ENCODE measurements around the gene AIPL1. TPM values are rescaled to one million over a fixed set of nuclear protein-coding genes. Genes with fewer than 3 reads are reported as not detected.

AIPL1 gene
- total RNA-seq, 1 donor from 2014 or later = 0.76 TPM

DNA sequence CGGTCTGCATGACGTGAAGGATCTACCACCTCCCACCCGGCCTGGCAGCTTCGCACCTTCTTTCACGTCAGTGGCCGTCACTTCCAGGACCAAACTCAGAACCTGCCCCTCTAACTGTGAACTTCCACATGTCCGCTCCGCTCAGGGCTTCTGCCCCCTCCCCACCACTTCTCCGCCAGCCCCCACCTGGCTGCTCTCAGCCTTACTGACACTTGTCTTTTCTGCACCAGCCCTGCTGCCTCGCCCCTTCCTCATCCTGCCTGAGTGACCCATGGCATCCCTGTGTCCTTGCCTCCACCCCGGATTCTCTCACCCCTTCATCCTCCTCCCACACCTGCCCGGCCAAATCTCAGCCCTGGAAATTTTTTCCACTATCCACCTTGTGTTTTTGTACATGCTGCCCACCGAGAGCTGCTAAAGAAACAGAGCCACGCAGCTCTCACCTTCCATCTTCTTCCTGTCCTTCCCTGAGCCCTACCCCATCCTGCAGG, 23.6 kb upstream of the AIPL1 start:
- peaks cover 5% of the 10 kb centered on the region for H3K36me3 Mint-ChIP-seq (ENCODE audit: unreplicated experiment)
- TF ChIP-seq, protein P1, sequence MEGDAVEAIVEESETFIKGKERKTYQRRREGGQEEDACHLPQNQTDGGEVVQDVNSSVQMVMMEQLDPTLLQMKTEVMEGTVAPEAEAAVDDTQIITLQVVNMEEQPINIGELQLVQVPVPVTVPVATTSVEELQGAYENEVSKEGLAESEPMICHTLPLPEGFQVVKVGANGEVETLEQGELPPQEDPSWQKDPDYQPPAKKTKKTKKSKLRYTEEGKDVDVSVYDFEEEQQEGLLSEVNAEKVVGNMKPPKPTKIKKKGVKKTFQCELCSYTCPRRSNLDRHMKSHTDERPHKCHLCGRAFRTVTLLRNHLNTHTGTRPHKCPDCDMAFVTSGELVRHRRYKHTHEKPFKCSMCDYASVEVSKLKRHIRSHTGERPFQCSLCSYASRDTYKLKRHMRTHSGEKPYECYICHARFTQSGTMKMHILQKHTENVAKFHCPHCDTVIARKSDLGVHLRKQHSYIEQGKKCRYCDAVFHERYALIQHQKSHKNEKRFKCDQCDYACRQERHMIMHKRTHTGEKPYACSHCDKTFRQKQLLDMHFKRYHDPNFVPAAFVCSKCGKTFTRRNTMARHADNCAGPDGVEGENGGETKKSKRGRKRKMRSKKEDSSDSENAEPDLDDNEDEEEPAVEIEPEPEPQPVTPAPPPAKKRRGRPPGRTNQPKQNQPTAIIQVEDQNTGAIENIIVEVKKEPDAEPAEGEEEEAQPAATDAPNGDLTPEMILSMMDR (IDR thresholded peaks at IDR 0.05; ENCODE audit: partially characterized antibody, unreplicated experiment) = no peak
- peaks cover 5% of the 10 kb centered on the region for H3K27me3 Mint-ChIP-seq (ENCODE audit: unreplicated experiment)
- H3K27ac Mint-ChIP-seq (ENCODE audit: unreplicated experiment) = no peak overlapping the region
- H3K4me3 Mint-ChIP-seq (ENCODE audit: unreplicated experiment) = no peak overlapping the region
- peaks cover 12% of the 10 kb centered on the region for H3K4me1 Mint-ChIP-seq (ENCODE audit: low read depth, unreplicated experiment)
- peaks cover 11% of the 10 kb centered on the region for H3K9me3 Mint-ChIP-seq (ENCODE audit: unreplicated experiment)
- DNase-seq = no peak

DNA sequence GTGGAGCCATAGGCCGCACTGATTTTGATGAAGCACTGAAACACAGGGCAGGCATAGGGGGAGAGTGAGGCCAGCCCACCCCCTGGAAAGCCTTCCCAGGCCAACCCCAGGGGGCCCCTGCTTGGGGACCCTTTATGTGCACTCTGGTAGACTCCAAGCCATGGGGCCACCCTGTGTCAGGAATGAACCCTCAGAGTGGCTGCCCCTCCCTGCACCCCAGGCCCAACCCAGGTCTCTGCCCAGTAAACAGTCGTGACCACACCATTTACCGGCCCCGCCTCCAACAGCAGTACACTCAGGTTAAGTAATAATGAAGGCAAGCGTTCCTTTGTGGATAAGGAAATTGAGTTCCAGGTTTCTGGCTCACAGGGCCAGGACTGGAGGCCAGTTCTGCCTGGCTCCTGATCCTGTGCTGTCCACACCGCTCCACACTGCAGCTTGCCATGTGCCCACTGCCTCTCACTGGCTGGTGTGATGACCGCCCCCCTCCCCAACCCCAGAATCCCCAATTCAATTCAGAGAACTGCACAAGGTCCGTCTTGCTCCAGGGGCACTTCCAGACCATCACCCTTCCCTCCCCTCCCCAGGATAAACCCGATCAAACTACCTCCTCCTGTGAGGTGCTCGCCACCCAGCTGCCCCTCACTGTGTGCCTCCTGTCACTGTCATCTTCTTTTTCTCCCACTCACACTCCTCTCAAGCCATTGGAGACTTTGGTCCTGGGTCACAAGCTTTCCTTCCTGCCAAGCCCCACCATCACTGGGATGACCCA, 23.0 kb upstream of the AIPL1 start:
- Mint-ChIP-seq H3K27me3 (ENCODE audit: unreplicated experiment) (peaks cover 9% of the 10 kb centered on the region), H3K27ac (ENCODE audit: unreplicated experiment) (no peak overlapping the region), H3K4me3 (ENCODE audit: unreplicated experiment) (no peak overlapping the region), H3K9me3 (ENCODE audit: unreplicated experiment) (peaks cover 11% of the 10 kb centered on the region), H3K4me1 (ENCODE audit: low read depth, unreplicated experiment) (peaks cover 19% of the 10 kb centered on the region), H3K36me3 (ENCODE audit: unreplicated experiment) (peaks cover 5% of the 10 kb centered on the region)
- DNase-seq = no peak
- TF ChIP-seq, protein P1 (IDR thresholded peaks at IDR 0.05; ENCODE audit: partially characterized antibody, unreplicated experiment) = no peak

DNA sequence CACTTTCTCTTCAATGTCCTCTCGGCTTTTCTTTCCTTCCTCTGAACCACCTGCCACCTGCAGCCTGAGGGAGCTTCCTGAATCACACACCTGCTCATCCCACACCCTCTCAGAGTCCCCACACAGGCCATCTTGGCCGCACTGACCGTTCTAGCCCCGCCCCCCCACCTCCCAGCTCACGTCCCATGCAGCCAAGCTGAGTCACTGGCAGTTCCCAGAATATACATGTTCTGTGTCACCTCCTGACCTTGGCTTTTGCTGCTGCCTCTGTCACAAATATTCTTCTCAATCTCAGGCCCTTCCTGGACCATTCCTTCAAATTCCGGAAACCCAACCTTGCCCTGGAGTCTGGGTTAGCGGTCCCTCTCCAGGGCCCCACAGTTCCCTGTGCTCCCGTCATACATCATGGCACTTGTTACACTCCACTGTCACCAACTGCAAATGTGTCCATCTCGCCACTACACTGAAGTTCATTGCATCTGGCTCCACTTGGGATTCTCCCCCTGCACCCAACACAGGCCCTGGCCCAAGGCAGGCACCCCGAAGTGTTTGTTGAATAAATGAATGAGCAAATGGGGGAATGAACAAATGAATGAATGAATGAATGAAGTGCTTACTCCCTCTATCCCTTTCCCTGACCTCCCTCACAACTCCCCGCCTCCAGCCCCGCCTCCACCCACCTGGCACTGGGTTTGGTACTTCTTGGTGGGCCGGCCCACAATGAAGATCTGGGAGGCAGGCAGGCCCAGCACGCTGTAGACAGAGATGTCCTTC, 22.2 kb upstream of the AIPL1 start:
- peaks cover 23% of the 10 kb centered on the region for H3K4me1 Mint-ChIP-seq (ENCODE audit: low read depth, unreplicated experiment)
- no peak overlapping the region for H3K4me3 Mint-ChIP-seq (ENCODE audit: unreplicated experiment)

GRCh38 chr17:6456321-6456720, 21.4 kb upstream of the AIPL1 start:
- peak overlapping the region; percentile 77 for H3K27ac Mint-ChIP-seq (ENCODE audit: unreplicated experiment)

More for the DNA sequence above, 22.2 kb upstream of the AIPL1 start:
- TF ChIP-seq, protein P1 (IDR thresholded peaks at IDR 0.05; ENCODE audit: partially characterized antibody, unreplicated experiment) = no peak
- Mint-ChIP-seq H3K36me3 (ENCODE audit: unreplicated experiment) (peaks cover 5% of the 10 kb centered on the region), H3K9me3 (ENCODE audit: unreplicated experiment) (peaks cover 6% of the 10 kb centered on the region), H3K27me3 (ENCODE audit: unreplicated experiment) (peaks cover 8% of the 10 kb centered on the region), H3K27ac (ENCODE audit: unreplicated experiment) (no peak overlapping the region)
- no peak for DNase-seq

More at GRCh38 chr17:6456321-6456720, 21.4 kb upstream of the AIPL1 start:
- peaks cover 8% of the 10 kb centered on the region for H3K27me3 Mint-ChIP-seq (ENCODE audit: unreplicated experiment)
- no peak overlapping the region for H3K4me3 Mint-ChIP-seq (ENCODE audit: unreplicated experiment)
- peaks cover 6% of the 10 kb centered on the region for H3K9me3 Mint-ChIP-seq (ENCODE audit: unreplicated experiment)
- H3K4me1 Mint-ChIP-seq (ENCODE audit: low read depth, unreplicated experiment) = peaks cover 26% of the 10 kb centered on the region
- peaks cover 5% of the 10 kb centered on the region for H3K36me3 Mint-ChIP-seq (ENCODE audit: unreplicated experiment)
- TF ChIP-seq, protein P1 (IDR thresholded peaks at IDR 0.05; ENCODE audit: partially characterized antibody, unreplicated experiment) = no peak
- DNase-seq = no peak
